Thyroid gland (tissue), 4 donors: Measurements from ENCODE around the gene MT1HL1. TPM values are rescaled to one million over a fixed set of nuclear protein-coding genes. Genes with fewer than 3 reads are reported as not detected.

Source experiments
- DNase-seq, 2 donors: peaks; one replicate each; pipeline ENCODE4 v3.0.0-alpha.2; 2019
- H3K27ac ChIP-seq, 3 donors: fragments of 200-600 bp; sonication (generic); 1 replicate in 2 of 3; 2 replicates in 1 of 3; pipeline ENCODE4 v1.5.1; 2016 to 2019; ENCODE audit warnings: mild to moderate bottlenecking in 1 of 3, moderate library complexity in 1 of 3
- H3K27me3 ChIP-seq: fragments of 200-600 bp; sonication (generic); one replicate; pipeline ENCODE4 v1.5.1; 2019
- H3K36me3 ChIP-seq, 2 donors: fragments of 200-600 bp; sonication (generic); one replicate each; pipeline ENCODE4 v1.5.1; 2016 to 2019
- H3K4me1 ChIP-seq, 2 donors: fragments of 200-600 bp; sonication (generic); one replicate each; pipeline ENCODE4 v1.5.1; 2017 to 2019
- H3K4me3 ChIP-seq, 3 donors: fragments of 200-600 bp; sonication (generic); replicated peaks in 1 of 3; 1 replicate in 2 of 3; 2 replicates in 1 of 3; pipeline ENCODE4 v1.5.1; 2016; ENCODE audit warnings: mild to moderate bottlenecking in 1 of 3
- H3K9me3 ChIP-seq: fragments of 200-600 bp; sonication (generic); one replicate; pipeline ENCODE4 v1.5.1; 2017
- CTCF ChIP-seq, 6 experiments: fragments of 200-600 bp in 3 of 6; fragments of 450-650 bp in 3 of 6; sonication (generic) in 3 of 6; IDR thresholded peaks; one replicate each; pipeline ENCODE4 v1.5.1; 2016 to 2019; ENCODE audit warnings: antibody characterized with exemption in 6 of 6, mild to moderate bottlenecking in 2 of 6, inconsistent platforms in 1 of 6, moderate library complexity in 1 of 6
- POLR2A ChIP-seq, 2 donors: fragments of 450-650 bp; IDR thresholded peaks; one replicate each; pipeline ENCODE4 v1.6.1; 2017; ENCODE audit warnings: antibody characterized with exemption in 2 of 2, mild to moderate bottlenecking in 2 of 2, moderate library complexity in 1 of 2
- WGBS, 2 donors: methylation state at CpG; one replicate each; pipeline ENCODE4 v1.1.5; 2017; 5-methylcytosine and 5-hydroxymethylcytosine counted together
- intact Hi-C: fragments of 100-400 bp; cut with DNase I; formaldehyde crosslinking; loops from one replicate; pipeline ENCODE4 v1.15.1; 2023
- total RNA-seq, 4 donors: library from RNA; depleted of rRNA; stranded (reverse); fragments of >200 nt; gene quantifications; one replicate each; pipeline ENCODE4 v1.2.3, GENCODE V29; 2016

The MT1HL1 gene
- not detected for total RNA-seq

GRCh38 chr1:237004116-237004515 is at the start of gene MT1HL1:
MT1HL1 (minus strand) TSS chr1:237004441; CDS start chr1:237004372, 69 bp downstream.
- no peak within 1 kb of the TSS for H3K27ac ChIP-seq
- intact Hi-C loops = no loop called here
- H3K27me3 ChIP-seq = no peaks in the 10 kb centered on the region
- H3K36me3 ChIP-seq = no peaks in the 10 kb centered on the region
- no peak for TF ChIP-seq CTCF (IDR thresholded peaks at IDR 0.05)
- TF ChIP-seq POLR2A (IDR thresholded peaks at IDR 0.05) = no peak
- DNase-seq = no peak
- WGBS, 2 donors = 91 to 92% methylated on average over 18 of the region's 18 CpGs
- no peaks in the 10 kb centered on the region for H3K9me3 ChIP-seq
- no peak within 1 kb of the TSS for H3K4me3 ChIP-seq
- H3K4me1 ChIP-seq = no peaks in the 10 kb centered on the region

DNA sequence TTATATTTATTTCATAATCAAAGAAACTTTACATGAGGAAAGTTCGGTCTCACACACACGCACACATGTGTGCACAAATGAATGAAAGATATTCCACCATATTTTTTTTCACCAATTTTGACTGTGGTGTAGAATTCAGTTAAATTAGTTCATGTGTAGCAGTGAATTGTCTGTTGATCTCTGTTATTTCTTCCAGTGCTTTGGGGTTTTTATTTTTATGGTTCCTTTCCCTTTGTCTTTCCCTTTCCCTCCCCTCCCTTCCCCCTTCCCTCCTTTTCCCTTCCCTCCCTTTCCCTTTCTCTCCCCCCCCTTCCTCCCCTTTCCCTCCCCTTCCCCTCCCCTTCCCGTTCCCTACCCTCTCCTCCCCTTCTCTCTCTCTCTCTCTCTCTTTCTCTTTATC is 46.7 kb upstream of the MT1HL1 start:
- intact Hi-C loops = no loop called here
- no peak for DNase-seq
- WGBS, 2 donors = 90 to 92% methylated on average over 3 of the region's 3 CpGs
- no peak overlapping the region for H3K27ac ChIP-seq
- H3K4me3 ChIP-seq = no peak overlapping the region
- H3K36me3 ChIP-seq = no peaks in the 10 kb centered on the region
- H3K9me3 ChIP-seq = no peaks in the 10 kb centered on the region
- H3K27me3 ChIP-seq = no peaks in the 10 kb centered on the region
- TF ChIP-seq POLR2A (IDR thresholded peaks at IDR 0.05) = no peak
- no peak for TF ChIP-seq CTCF (IDR thresholded peaks at IDR 0.05)
- H3K4me1 ChIP-seq = peaks cover 10 to 12% of the 10 kb centered on the region in 2 donors

- H3K27ac ChIP-seq = no peak overlapping the region
- 86 to 87% methylated on average over 6 of the region's 6 CpGs for WGBS, 2 donors
- DNase-seq = no peak
These were observed 45.9 kb upstream of the MT1HL1 start for GRCh38 chr1:237050185-237050584.

GRCh38 chr1:237048803-237049202 is 44.6 kb upstream of the MT1HL1 start:
- TF ChIP-seq POLR2A (IDR thresholded peaks at IDR 0.05) (no peak), CTCF (IDR thresholded peaks at IDR 0.05) (no peak)
- no peak overlapping the region for H3K4me3 ChIP-seq
- H3K27ac ChIP-seq = no peak overlapping the region
- intact Hi-C loops = loop anchor here (10.0 kb wide), 1 partner anchor 186 kb away; no protein-coding TSS in a partner anchor
- DNase-seq = no peak
- H3K36me3 ChIP-seq = no peaks in the 10 kb centered on the region
- H3K27me3 ChIP-seq = no peaks in the 10 kb centered on the region
- WGBS, 2 donors = 95 to 96% methylated on average over 5 of the region's 5 CpGs
- H3K4me1 ChIP-seq = peaks cover 25 to 26% of the 10 kb centered on the region in 2 donors
- no peaks in the 10 kb centered on the region for H3K9me3 ChIP-seq

More at GRCh38 chr1:237050185-237050584, 45.9 kb upstream of the MT1HL1 start:
- no peak for TF ChIP-seq CTCF (IDR thresholded peaks at IDR 0.05)
- TF ChIP-seq POLR2A (IDR thresholded peaks at IDR 0.05) = no peak
- H3K9me3 ChIP-seq = no peaks in the 10 kb centered on the region
- no peaks in the 10 kb centered on the region for H3K27me3 ChIP-seq
- no peak overlapping the region for H3K4me3 ChIP-seq
- H3K4me1 ChIP-seq = peaks cover 15 to 17% of the 10 kb centered on the region in 2 donors
- H3K36me3 ChIP-seq = no peaks in the 10 kb centered on the region
- intact Hi-C loops = no loop called here

- no peak overlapping the region for H3K27ac ChIP-seq
- no peak for TF ChIP-seq POLR2A (IDR thresholded peaks at IDR 0.05)
- no peak for TF ChIP-seq CTCF (IDR thresholded peaks at IDR 0.05)
- H3K4me1 ChIP-seq = peaks cover 25 to 26% of the 10 kb centered on the region in 2 donors
These were observed 41.2 kb upstream of the MT1HL1 start for GRCh38 chr1:237045278-237046016.

More at GRCh38 chr1:237045278-237046016, 41.2 kb upstream of the MT1HL1 start:
- H3K27me3 ChIP-seq = no peaks in the 10 kb centered on the region
- no peaks in the 10 kb centered on the region for H3K9me3 ChIP-seq
- H3K4me3 ChIP-seq = no peak overlapping the region
- 57 to 60% methylated on average over 3 of the region's 3 CpGs for WGBS, 2 donors
- intact Hi-C loops = loop anchor here (10.0 kb wide), 1 partner anchor 189 kb away; no protein-coding TSS in a partner anchor
- DNase-seq = no peak
- H3K36me3 ChIP-seq = no peaks in the 10 kb centered on the region
